ENCODE measurements around the gene DCDC2C.

The DCDC2C gene

DNA sequence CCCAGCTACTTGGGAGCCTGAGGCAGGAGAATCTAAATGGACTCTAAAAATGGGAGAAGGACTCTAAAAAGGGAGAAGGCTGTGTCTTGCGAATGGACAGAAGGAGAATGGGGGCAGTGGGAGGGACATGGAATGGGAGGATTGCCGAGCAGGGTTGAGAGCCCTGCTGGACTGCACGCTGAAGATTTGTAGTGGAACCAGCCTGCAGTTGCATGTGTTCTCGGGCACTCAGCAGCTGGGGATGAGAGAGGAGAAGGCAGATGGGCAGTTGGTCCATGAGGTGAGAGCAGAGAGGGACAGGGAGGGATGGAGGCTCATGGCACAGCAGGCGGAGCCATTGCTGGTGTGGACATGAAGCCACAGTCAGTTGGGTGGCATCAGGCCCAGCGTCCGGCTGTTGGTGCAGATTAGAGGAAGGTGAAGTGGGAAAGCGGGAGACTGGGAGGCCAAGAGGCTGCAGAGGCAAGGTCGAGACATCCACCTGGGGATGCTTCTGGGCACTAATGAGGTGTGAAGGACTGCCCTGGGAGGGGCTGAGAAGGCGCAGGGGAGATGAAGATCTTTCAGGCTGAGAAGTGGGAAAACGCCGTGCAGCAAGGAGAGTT, 40.7 kb downstream of the DCDC2C start:
- no peak for DNase-seq (ENCODE audit: low read depth in 2 of 2)

DNA sequence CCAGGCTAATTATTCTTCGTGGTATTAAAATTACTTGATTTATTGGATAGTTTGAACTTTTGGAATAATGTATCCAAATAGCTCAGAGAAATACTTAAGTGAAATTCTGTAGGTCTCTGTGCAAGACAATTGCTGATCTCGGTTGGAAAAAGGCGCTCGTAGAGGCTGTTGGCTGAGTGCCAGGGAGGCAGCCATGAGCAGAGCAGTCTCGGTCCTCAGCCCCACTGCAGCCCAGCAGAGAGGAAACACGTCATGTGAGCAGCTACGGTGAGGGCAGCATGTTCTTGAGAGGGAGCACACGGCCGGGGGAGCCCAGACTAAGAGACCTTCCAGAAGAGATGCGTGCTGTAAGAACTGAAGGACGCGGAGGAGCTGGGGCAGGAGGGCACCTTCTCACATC, 42.5 kb downstream of the DCDC2C start:
- no peak for DNase-seq (ENCODE audit: low read depth in 2 of 2)

DNA sequence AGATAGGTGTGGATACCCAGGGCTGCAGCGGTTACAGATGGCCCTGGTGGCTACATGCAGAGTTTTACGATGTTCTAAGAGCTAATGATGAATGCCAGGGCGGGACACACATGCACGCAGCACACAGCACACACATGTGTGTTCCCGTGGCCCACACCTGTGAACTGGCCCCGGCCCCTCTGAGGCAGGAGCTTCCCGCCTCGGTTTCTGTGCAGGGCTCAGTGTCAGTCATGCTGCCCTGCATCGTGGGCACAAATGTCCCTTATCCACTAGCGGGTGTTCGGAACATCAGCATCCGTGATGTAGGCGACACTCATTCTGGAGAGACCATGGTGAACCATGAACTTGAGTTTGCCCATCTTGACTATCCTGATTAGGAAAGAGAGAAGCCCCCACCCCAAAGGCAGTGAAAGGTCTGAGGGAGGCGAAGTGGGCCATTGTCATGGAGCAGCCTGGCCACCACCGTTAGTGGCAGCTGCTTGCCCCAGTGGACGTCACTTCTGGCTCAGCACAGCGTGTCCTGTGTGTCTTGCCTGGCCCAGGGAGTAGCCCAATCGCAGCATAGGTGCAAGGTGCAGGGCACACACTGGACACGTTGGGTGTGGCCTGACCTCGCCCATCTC, 43.8 kb downstream of the DCDC2C start:
- no peak for DNase-seq (ENCODE audit: low read depth in 2 of 2)

- DNase-seq (ENCODE audit: low read depth in 2 of 2): no peak
Measured at GRCh38 chr2:3747826-3748225, 44.5 kb downstream of the DCDC2C start.

GRCh38 chr2:3749201-3749600, 45.8 kb downstream of the DCDC2C start:
- no peak for DNase-seq (ENCODE audit: low read depth in 2 of 2)

GRCh38 chr2:3751251-3751650, 47.9 kb downstream of the DCDC2C start:
- no peak for DNase-seq (ENCODE audit: low read depth in 2 of 2)

GRCh38 chr2:3751806-3752205, 48.4 kb downstream of the DCDC2C start:
- no peak for DNase-seq (ENCODE audit: low read depth in 2 of 2)

GRCh38 chr2:3752376-3752775, 49.0 kb downstream of the DCDC2C start:
- no peak for DNase-seq (ENCODE audit: low read depth in 2 of 2)

GRCh38 chr2:3753561-3753960, 50.2 kb downstream of the DCDC2C start:
- DNase-seq (ENCODE audit: low read depth in 2 of 2): no peak

DNA sequence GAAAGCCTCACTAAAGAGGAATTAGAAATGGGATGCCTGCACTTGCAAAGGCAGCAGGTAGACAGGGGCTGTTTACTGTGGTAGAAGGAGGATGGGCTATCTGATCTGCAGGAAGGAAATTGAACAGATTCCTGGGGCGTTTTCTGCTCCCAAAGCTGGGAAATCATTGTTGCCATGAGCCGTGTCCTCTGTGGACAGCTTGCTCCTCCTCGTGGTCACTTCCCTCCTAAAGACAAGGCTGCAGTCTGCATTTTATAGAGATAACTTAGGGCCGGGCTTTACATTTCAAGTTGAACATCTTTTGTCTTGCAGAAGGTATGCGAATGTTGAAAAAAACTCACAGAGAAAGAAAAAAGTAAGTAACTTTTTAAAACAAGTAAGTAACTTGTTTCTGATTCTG, 50.9 kb downstream of the DCDC2C start:
- no peak for DNase-seq (ENCODE audit: low read depth in 2 of 2)

- no peak for DNase-seq (ENCODE audit: low read depth in 2 of 2)
Measured at GRCh38 chr2:3754795-3755194, 51.4 kb downstream of the DCDC2C start.

DNA sequence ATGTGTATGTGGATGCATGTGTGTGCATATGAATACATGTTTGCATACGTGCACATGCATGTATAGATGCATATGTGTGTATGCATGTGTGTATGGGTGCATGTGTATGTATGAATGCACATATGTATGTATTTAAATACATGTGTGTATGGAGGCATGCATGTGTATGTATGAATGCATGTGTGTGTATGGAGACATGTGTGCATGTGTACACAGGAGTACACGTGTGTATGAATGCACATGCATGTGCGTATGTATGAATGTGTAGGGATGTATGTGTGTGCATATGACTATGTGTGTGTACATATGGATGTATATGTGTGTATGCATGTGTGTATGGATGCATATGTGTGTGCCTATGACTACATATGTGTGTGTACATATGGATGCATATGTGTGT, 51.9 kb downstream of the DCDC2C start:
- DNase-seq (ENCODE audit: low read depth in 2 of 2): no peak

- DNase-seq (ENCODE audit: low read depth in 2 of 2): no peak
Measured at GRCh38 chr2:3756306-3756705, 52.9 kb downstream of the DCDC2C start.

- DNase-seq (ENCODE audit: low read depth in 2 of 2): no peak
Measured at GRCh38 chr2:3758906-3759305, 55.5 kb downstream of the DCDC2C start.

- no peak for DNase-seq (ENCODE audit: low read depth in 2 of 2)
Measured at GRCh38 chr2:3759331-3759730, 56.0 kb downstream of the DCDC2C start.

GRCh38 chr2:3759761-3760160, 56.4 kb downstream of the DCDC2C start:
- no peak for DNase-seq (ENCODE audit: low read depth in 2 of 2)

- DNase-seq (ENCODE audit: low read depth in 2 of 2): no peak
Measured at GRCh38 chr2:3761272-3761671, 57.9 kb downstream of the DCDC2C start.

DNA sequence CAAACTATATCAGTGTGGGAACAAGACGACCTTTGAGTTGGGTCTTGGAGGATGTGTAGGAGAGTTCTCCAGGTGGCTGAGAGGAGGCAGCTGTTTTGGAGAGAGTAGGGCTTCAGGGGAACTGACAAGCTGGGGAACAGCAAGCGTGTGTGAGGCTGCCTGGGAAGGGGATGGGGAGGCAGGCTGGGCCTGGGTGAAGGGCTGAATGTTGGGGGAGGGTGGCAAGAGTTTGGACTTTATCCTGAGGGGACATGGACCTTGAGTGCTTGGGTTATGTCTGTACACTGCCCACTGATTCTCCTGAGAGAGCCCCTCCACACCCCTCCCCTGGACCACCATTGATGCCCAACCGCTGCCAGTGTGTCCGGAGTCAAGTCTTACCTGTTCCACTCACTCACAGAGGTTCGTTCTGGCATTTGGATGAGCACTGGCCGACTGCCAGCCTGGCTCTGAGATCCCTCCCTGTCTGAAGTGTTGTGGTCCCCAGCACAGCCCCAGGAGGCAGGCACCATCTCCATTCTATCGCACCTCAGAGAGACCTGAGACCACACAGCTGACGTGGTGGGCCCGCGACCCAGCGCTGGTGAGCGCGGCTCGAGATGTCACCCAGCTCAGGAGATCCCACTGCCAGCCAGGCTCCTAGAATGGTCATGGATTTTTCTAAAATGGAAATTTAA, 59.5 kb downstream of the DCDC2C start:
- DNase-seq (ENCODE audit: low read depth in 2 of 2): no peak

DNA sequence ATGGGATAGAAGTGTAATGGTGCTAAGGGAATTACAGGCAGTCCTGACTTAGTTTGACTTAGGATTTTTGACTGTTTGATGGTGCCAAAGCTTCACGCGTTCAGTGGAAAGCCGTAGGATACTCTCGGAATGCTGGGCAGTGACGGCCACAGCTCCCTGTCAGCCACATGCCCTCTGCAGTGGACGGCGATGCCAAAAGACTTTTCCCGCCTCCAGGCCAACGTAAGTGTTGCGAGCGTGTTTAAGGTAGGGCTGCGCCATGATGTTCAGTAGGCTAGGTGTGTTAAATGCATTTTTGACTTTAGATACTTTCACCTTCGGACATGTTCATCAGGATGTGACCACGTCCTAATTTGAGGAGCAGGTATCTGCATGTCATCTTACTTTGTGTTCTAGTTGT, 63.4 kb downstream of the DCDC2C start:
- no peak for DNase-seq (ENCODE audit: low read depth in 2 of 2)

DNA sequence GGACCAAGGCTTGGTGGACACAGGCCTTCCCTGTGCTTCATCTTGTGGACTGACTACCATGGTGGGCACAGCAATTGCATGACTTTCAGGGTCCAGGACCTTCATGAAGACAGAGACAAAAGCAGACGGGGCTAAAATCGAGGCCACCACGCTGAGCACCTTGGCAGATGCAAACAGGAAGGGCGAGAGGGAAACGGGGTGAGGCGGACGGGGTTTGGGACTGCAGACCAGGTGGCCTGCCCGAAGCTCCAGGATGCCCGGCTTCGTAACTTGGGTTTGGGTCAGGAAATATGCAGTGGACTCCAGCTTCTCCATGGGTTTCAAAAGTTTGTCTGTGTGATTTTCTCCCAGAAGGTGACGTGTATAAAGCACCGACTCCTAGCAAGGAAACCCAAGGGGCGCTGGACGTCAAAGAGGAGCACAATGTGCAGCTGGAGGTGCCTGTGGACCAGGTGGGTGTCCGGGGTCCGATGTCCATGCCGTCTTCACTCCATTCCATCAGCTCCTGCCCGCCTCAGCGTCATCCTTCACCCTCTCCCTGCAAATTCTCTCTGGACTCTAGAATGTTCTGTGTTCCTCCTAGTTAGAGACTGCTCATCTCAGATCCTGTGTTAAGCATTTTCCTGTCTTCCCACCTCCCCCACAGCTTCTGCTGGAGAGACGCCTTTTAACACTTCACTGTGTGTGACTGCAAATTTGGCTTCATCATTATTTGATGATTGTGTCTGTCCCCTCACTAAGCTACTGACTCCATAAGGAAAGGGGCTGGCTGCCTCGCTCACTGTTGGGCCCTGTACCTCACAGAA, 65.8 kb downstream of the DCDC2C start:
- DNase-seq (ENCODE audit: low read depth in 2 of 2): no peak

GRCh38 chr2:3769766-3770165, 66.4 kb downstream of the DCDC2C start:
- DNase-seq (ENCODE audit: low read depth in 2 of 2): no peak

GRCh38 chr2:3770724-3771415, 67.5 kb downstream of the DCDC2C start:
- no peak for DNase-seq (ENCODE audit: low read depth in 2 of 2)
